ENCODE measurements around the gene ESR1.
"Not testable (repeated sequence)": the region's sequence is repeated elsewhere in the genome, so short reads cannot be mapped to it uniquely, and the experiment has no call there.

GRCh38 chr6:151894426-151894825 is 86.9 kb downstream of the ESR1 start:
- TF ChIP-seq CTCF (IDR thresholded peaks at IDR 0.05; ENCODE audit: low read depth, low read length, poor library complexity, severe bottlenecking); EZH2phosphoT487 (IDR thresholded peaks at IDR 0.05; ENCODE audit: borderline replicate concordance, low read length): not testable (repeated sequence)

Data from DOHH2 (cell line).